Choroid plexus epithelial cell (primary cell): Measurements from ENCODE around the gene WFS1.

Source experiments
- DNase-seq: peaks from one replicate; pipeline ENCODE4 v3.0.0-alpha.2; 2010; ENCODE audit warnings: low read depth
- H3K4me3 ChIP-seq: 2 replicates; pipeline ENCODE4 v1.5.1; 2011; ENCODE audit warnings: low read depth, mild to moderate bottlenecking, control low read depth, low read length, moderate library complexity
- TF ChIP-seq, protein P1 (sequence below): conservative IDR thresholded peaks from 2 replicates; pipeline ENCODE4 v1.5.1; 2011; ENCODE audit warnings: low read depth, mild to moderate bottlenecking, control low read depth, inconsistent platforms, low read length, moderate library complexity

Gene WFS1

DNA sequence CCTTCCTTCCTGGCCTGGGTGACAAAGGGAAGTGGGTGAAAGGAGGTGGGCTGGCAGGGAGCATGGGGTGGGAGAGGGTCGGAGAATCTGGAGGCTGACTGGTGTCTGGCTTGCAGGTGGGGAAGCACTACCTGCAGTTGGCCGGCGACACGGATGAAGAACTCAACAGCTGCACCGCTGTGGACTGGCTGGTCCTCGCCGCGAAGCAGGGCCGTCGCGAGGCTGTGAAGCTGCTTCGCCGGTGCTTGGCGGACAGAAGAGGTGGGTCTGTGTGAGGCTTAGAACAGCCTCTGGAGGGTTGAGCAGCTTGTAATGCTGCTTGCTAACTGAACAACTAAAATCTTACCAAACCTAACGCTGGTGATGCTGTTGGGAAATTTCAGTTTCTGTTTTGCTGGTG lies 19.2 kb downstream of the WFS1 start:
- TF ChIP-seq, protein P1, sequence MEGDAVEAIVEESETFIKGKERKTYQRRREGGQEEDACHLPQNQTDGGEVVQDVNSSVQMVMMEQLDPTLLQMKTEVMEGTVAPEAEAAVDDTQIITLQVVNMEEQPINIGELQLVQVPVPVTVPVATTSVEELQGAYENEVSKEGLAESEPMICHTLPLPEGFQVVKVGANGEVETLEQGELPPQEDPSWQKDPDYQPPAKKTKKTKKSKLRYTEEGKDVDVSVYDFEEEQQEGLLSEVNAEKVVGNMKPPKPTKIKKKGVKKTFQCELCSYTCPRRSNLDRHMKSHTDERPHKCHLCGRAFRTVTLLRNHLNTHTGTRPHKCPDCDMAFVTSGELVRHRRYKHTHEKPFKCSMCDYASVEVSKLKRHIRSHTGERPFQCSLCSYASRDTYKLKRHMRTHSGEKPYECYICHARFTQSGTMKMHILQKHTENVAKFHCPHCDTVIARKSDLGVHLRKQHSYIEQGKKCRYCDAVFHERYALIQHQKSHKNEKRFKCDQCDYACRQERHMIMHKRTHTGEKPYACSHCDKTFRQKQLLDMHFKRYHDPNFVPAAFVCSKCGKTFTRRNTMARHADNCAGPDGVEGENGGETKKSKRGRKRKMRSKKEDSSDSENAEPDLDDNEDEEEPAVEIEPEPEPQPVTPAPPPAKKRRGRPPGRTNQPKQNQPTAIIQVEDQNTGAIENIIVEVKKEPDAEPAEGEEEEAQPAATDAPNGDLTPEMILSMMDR = no peak
- no peak overlapping the region for H3K4me3 ChIP-seq
- DNase-seq = no peak

DNA sequence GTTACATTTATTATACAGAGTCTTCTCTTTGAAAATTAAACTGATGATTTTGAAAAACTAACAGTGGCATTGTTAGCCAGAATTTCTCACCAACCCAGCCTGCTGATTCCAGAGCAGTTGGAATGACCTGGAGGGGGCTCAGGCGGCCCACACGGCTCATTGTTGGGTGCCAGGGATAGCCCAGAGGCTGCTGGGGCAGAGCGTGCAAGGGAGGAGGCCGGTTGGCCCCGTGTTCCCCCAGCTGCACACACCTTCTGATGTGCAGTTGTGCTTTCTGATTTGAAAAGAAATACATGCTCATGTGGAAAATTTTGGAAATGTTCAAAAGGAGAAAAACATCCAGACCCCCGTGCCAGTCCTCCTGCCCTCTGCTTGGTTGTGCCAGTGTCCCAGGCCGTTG lies 20.6 kb downstream of the WFS1 start:
- no peak for DNase-seq
- H3K4me3 ChIP-seq = no peak overlapping the region
- TF ChIP-seq, protein P1 = no peak

DNA sequence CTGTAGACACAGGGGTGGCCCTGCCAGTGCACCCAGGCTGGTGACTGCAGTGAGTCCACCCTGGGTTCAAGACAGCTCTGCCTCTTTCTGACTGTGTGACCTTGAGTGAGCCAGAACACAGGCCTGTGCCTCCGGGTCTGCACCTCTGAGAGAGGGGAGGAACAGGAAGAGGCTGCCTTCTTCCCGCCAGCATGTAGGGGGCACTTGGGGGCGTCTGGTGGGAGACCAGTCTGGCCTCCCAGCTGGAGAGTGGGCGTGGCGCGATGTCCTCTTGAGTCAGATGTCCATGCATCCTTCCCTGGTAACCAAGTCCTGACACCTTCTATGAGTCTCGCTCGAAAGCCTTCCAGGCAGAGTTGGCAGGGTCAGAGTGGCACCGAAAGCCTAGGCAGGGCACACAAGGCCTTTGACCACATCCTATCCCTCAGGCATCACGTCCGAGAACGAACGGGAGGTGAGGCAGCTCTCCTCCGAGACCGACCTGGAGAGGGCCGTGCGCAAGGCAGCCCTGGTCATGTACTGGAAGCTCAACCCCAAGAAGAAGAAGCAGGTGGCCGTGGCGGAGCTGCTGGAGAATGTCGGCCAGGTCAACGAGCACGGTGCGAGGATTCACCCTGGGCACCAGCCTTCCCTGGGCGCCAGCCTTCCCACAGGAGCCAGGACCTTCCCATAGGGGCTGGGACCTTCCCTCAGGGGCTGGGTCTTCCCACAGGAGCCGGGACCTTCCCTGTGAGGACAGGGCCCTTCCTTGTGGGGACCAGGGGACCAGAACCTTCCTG lies 21.3 kb downstream of the WFS1 start:
- H3K4me3 ChIP-seq = no peak overlapping the region
- TF ChIP-seq, protein P1 = no peak
- DNase-seq = no peak

DNA sequence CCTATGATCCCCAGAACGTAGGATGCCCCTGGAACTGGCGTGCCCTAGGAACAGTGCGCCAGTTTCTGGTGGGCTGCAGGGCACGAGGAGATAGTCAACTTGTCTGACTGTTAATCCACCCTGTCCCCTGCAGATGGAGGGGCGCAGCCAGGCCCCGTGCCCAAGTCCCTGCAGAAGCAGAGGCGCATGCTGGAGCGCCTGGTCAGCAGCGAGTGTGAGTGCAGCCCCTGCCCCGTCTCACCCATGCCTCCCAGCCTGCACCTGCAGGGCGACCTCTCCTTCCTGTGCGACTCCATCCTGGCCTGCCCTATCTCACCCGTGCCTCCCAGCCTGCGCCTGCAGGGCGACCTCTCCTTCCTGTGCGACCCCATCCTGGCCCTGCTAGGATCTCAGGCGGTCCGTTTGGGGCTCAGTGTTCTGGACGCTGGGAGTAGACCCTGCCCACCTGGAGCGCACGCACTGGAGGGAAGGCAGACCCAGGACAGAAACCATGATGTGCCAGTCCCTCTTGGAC lies 22.2 kb downstream of the WFS1 start:
- no peak for DNase-seq
- TF ChIP-seq, protein P1 = no peak

DNA sequence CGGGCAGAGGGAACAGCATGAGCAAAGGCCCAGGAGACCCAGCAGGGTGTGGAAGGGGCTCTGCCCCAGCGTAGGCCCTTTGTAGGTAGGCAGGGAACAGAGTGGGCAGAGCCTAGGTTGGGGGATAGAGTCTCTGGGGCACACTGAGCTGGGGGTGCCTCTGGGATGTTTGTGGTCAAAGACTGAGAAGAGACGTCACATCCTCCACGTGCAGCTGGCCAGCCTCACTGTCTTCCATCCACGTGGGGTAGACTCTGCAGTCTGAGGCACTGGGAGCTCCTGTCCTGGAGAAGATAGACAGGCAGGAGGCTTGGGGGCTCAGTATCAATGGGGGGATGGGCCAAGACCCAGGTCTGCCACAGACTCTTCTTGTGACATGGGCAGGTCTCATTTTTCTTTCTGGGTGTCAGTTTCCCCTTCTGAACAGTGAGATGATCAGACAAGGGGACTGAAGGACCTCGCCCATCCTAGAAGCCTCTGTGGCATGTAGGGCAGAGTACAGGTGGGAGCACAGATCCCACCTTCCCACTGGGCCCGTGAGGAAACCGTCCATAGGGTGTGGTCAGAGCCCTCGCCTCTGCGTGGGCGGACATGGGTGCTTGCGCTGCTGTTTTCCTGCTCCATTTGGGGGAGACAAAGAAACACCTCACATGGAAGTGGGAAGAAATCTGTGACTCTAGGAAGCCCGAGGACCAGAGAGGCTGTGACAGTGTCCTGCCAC lies 22.9 kb downstream of the WFS1 start:
- DNase-seq = no peak
- H3K4me3 ChIP-seq = no peak overlapping the region
- TF ChIP-seq, protein P1 = no peak

More for the DNA sequence above, 22.2 kb downstream of the WFS1 start:
- no peak overlapping the region for H3K4me3 ChIP-seq

DNA sequence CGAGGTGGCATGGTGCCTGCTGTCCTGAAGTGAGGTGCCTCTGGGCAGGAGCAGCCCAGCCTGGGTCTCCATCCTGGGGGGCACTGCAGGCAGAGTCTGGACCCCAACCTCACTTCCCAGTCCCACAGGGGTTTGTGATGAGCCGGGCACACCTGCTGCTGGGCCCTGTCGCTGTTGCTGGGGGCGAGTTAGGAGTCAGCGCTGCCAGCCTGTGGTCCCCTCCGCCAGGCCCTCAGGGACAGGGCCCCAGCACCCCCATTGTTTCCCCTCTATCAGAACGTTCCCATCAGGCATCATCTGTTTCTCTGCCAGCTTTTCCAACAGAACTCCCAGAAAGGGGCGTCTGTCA lies 23.4 kb downstream of the WFS1 start:
- TF ChIP-seq, protein P1 = no peak
- H3K4me3 ChIP-seq = no peak overlapping the region
- no peak for DNase-seq
